ENCODE measurements around the gene TUBGCP3. TPM values are rescaled to one million over a fixed set of nuclear protein-coding genes. Genes with fewer than 3 reads are reported as not detected.

Gene TUBGCP3
- total RNA-seq, 2 experiments from 2014 or later = 30.6 to 31.3 TPM

DNA sequence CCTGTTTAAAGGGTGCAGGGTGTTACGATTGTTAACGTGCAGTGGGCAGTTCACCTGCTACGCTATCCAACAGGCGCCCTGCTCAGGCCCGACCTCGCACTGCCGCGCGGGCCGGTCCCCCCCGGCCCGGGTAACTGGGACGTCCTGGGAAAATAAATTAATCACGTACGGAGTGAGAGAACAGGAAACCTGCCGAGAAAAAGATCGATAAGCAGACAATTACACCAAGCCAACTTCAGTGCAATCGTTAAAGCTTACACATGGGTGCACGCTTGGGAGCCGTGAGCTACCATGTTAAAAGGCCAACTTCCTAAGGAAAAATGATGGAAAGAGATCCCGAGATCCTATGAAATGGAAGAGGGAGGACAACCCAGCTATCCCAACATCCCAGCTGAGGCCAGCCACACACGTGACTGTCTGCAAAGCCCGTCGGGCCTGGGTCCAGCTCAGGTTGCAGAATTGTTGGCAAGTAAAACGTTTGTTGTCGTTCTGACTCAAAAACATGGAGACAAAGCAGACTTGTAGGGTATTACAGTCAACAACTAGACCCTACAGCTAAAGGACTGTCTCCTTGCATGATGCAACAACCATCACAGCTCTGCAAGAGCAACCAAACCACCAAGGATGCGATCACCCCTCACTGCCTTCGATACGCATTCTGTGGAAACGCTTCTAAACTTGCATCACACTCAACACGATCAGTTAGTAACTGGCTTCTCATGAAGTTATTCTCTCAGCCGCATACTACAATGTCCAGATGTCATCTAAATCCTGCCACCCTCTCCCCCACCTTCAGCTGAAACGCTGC lies 741 bp upstream of the TUBGCP3 start:
- peak overlapping the region; percentile 96 for H3K4me3 Mint-ChIP-seq
- H3K27me3 ChIP-seq (ENCODE audit: control insufficient read depth in 1 of 2, insufficient read depth in 2 of 2, low read length in 2 of 2) = no peaks in the 10 kb centered on the region
- H3K4me3 ChIP-seq (ENCODE audit: low read length) = peak overlapping the region; percentile 85
- DNase-seq = no peak
- H3K27ac ChIP-seq (ENCODE audit: low read depth in 1 of 2, low read length in 2 of 2) = peak overlapping the region; percentile 71 to 75
- intact Hi-C loops (cut with DNase I, micrococcal nuclease) = loop anchor here in 1 of 2 experiments (5.0 to 10.0 kb wide), 2 partner anchors 1674 to 1881 kb away; partner anchors contain the start of genes ANKRD10 and CARS2
- peak; percentile 4 for ATAC-seq (ENCODE audit: poor library complexity)
- H3K4me1 Mint-ChIP-seq (ENCODE audit: low read depth) = peaks cover 32% of the 10 kb centered on the region
- peaks cover 17% of the 10 kb centered on the region for H3K36me3 Mint-ChIP-seq (ENCODE audit: low read depth)
- H3K9me3 ChIP-seq (ENCODE audit: control insufficient read depth in 1 of 2, insufficient read depth in 1 of 2, low read length in 2 of 2) = no peaks in the 10 kb centered on the region
- POLR2A ChIA-PET = interaction anchor here (0.6 to 1.6 kb wide), 5 partner anchors 17 to 709 kb away, joined by 3 to 4 read pairs (median 3); no protein-coding TSS in a partner anchor
- TF ChIP-seq, protein P1, sequence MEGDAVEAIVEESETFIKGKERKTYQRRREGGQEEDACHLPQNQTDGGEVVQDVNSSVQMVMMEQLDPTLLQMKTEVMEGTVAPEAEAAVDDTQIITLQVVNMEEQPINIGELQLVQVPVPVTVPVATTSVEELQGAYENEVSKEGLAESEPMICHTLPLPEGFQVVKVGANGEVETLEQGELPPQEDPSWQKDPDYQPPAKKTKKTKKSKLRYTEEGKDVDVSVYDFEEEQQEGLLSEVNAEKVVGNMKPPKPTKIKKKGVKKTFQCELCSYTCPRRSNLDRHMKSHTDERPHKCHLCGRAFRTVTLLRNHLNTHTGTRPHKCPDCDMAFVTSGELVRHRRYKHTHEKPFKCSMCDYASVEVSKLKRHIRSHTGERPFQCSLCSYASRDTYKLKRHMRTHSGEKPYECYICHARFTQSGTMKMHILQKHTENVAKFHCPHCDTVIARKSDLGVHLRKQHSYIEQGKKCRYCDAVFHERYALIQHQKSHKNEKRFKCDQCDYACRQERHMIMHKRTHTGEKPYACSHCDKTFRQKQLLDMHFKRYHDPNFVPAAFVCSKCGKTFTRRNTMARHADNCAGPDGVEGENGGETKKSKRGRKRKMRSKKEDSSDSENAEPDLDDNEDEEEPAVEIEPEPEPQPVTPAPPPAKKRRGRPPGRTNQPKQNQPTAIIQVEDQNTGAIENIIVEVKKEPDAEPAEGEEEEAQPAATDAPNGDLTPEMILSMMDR (IDR thresholded peaks at IDR 0.05) = no peak
- H3K4me1 ChIP-seq (ENCODE audit: insufficient read depth, low read length) = peaks cover 25% of the 10 kb centered on the region
- no peaks in the 10 kb centered on the region for H3K27me3 Mint-ChIP-seq
- peak overlapping the region; percentile 73 for H3K27ac Mint-ChIP-seq
- H3K36me3 ChIP-seq (ENCODE audit: insufficient read depth, low read length) = no peaks in the 10 kb centered on the region
- CTCF ChIA-PET = interaction anchor here (1.0 kb wide), 1 partner anchor 13 kb away, joined by 3 read pairs; no protein-coding TSS in a partner anchor
- H3K9me3 Mint-ChIP-seq = no peaks in the 10 kb centered on the region

DNA sequence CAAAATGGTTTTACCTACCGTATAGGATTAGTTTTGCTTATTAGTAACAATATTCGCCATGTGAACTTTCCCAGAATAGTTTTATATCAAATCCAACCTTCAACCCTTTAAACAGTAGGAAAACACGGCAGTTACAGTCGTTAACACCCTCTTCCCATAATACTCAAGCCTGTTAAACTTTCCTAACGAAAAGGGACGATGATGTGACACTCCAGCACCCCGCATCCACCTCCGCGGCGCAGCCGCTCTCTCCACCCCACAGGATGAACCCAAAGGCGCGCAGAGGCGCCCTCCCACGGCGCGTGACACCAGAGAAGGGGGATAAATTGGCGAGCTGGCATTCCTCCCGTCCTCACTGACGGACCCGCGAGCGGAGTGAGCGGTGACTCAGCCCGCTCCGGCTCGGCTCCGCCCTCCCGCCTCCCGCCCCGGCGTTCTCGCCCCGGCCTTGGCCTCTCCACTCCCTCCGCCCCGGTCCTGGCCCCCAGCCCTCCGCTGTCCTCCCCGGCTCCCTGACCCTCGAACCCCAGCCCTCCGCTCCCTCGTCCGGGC lies 665 bp downstream of the TUBGCP3 start:
- Mint-ChIP-seq H3K27ac (peak overlapping the region; percentile 73), H3K27me3 (no peaks in the 10 kb centered on the region), H3K9me3 (no peaks in the 10 kb centered on the region), H3K4me1 (ENCODE audit: low read depth) (peaks cover 46% of the 10 kb centered on the region), H3K4me3 (peak overlapping the region; percentile 96), H3K36me3 (ENCODE audit: low read depth) (peaks cover 17% of the 10 kb centered on the region)
- POLR2A ChIA-PET = interaction anchor here (0.8 to 1.6 kb wide), 2 partner anchors 102 to 139 kb away, joined by 3 to 4 read pairs; no protein-coding TSS in a partner anchor
- no peaks in the 10 kb centered on the region for H3K36me3 ChIP-seq (ENCODE audit: insufficient read depth, low read length)
- no peaks in the 10 kb centered on the region for H3K9me3 ChIP-seq (ENCODE audit: control insufficient read depth in 1 of 2, insufficient read depth in 1 of 2, low read length in 2 of 2)
- ATAC-seq (ENCODE audit: poor library complexity) (peak; percentile 64), DNase-seq (peak; percentile 13 to 84 (median 54))
- peak overlapping the region; percentile 85 for H3K4me3 ChIP-seq (ENCODE audit: low read length)
- H3K4me1 ChIP-seq (ENCODE audit: insufficient read depth, low read length) = peaks cover 31% of the 10 kb centered on the region
- intact Hi-C loops (cut with DNase I, micrococcal nuclease) = loop anchor here in 1 of 2 experiments (1.0 to 10.0 kb wide), 3 partner anchors 104 to 1880 kb away; partner anchors contain the start of genes ANKRD10 and CARS2
- peak overlapping the region; percentile 46 to 75 for H3K27ac ChIP-seq (ENCODE audit: low read depth in 1 of 2, low read length in 2 of 2)
- TF ChIP-seq, protein P1 (IDR thresholded peaks at IDR 0.05) = no peak
- CTCF ChIA-PET = interaction anchor here (1.0 kb wide), 1 partner anchor 18 kb away, joined by 3 read pairs; no protein-coding TSS in a partner anchor
- H3K27me3 ChIP-seq (ENCODE audit: control insufficient read depth in 1 of 2, insufficient read depth in 2 of 2, low read length in 2 of 2) = no peaks in the 10 kb centered on the region

DNA sequence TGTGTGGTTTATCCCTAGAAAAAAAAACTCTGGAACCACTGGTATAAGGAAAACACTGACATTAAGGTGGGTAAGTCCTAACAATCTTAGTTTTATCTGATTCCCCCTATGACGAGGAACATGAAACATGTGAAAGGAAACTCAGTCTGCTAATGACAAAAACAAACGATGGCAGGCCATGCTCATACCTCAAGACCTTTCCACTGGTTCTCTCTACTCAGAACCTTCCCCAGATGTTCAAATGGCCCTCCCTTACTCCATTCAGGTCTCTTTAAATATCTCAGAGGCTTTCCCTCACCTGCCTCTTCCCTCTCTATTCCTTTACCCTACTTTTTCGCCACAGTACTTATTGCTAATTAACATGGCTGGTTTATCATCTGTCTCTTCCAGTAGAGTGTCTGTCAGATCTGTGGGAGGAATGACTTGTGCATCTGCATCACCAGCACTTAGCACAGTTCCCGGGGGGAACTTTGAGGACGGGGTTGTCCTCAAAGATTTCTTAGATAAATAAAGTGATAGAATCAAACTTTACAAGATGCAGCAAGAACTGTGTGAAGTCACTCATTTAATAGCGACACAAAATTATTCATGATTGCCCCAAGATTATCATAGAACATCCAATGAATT lies 1.5 kb downstream of the TUBGCP3 start:
- Histone ChIP-seq H3K27ac (ENCODE audit: low read depth in 1 of 2, low read length in 2 of 2) (no peak overlapping the region), H3K36me3 (ENCODE audit: insufficient read depth, low read length) (no peaks in the 10 kb centered on the region), H3K4me3 (ENCODE audit: low read length) (peak overlapping the region; percentile 85), H3K27me3 (ENCODE audit: control insufficient read depth in 1 of 2, insufficient read depth in 2 of 2, low read length in 2 of 2) (no peaks in the 10 kb centered on the region), H3K9me3 (ENCODE audit: control insufficient read depth in 1 of 2, insufficient read depth in 1 of 2, low read length in 2 of 2) (no peaks in the 10 kb centered on the region), H3K4me1 (ENCODE audit: insufficient read depth, low read length) (peaks cover 31% of the 10 kb centered on the region)
- peak overlapping the region; percentile 96 for H3K4me3 Mint-ChIP-seq
- no peaks in the 10 kb centered on the region for H3K9me3 Mint-ChIP-seq
- CTCF ChIA-PET = no interaction called here
- POLR2A ChIA-PET = no interaction called here
- peak in 1 of 14 experiments; percentile 8 for DNase-seq
- TF ChIP-seq, protein P1 (IDR thresholded peaks at IDR 0.05) = no peak
- H3K27ac Mint-ChIP-seq = peak overlapping the region; percentile 73
- peaks cover 54% of the 10 kb centered on the region for H3K4me1 Mint-ChIP-seq (ENCODE audit: low read depth)
- H3K27me3 Mint-ChIP-seq = no peaks in the 10 kb centered on the region
- no peak for ATAC-seq (ENCODE audit: poor library complexity)
- intact Hi-C loops (cut with DNase I, micrococcal nuclease) = loop anchor here in 1 of 2 experiments (5.0 to 10.0 kb wide), 2 partner anchors 1672 to 1879 kb away; partner anchors contain the start of genes ANKRD10 and CARS2
- peaks cover 22% of the 10 kb centered on the region for H3K36me3 Mint-ChIP-seq (ENCODE audit: low read depth)
